ENCODE data around the gene FLT4. TPM values are rescaled to one million over a fixed set of nuclear protein-coding genes. Genes with fewer than 3 reads are reported as not detected.

The FLT4 gene
- total RNA-seq, 1 experiment from 2014 or later: not detected

- no peaks in the 10 kb centered on the region for H3K4me1 ChIP-seq (ENCODE audit: insufficient read depth, low read length)
- CTCF ChIA-PET: no interaction called here
- H3K27ac ChIP-seq (ENCODE audit: low read length): no peak overlapping the region
- ATAC-seq: no peak
- peaks cover 38% of the 10 kb centered on the region for H3K27me3 ChIP-seq (ENCODE audit: low read length)
- H3K4me2 ChIP-seq (ENCODE audit: low read length): no peak overlapping the region
- no peaks in the 10 kb centered on the region for H4K20me1 ChIP-seq (ENCODE audit: low read length)
- H3F3A ChIP-seq (ENCODE audit: low read length, unreplicated experiment): no peaks in the 10 kb centered on the region
- no peak for DNase-seq
- H2AFZ ChIP-seq (ENCODE audit: low read length): no peak overlapping the region
- intact Hi-C loops (cut with micrococcal nuclease): no loop called here
- H3K9ac ChIP-seq (ENCODE audit: low read length): no peak overlapping the region
- no peak overlapping the region for H3K4me3 ChIP-seq (ENCODE audit: low read length)
- no peaks in the 10 kb centered on the region for H3K9me3 ChIP-seq (ENCODE audit: low read length)
- H3K79me2 ChIP-seq (ENCODE audit: low read length): no peaks in the 10 kb centered on the region
- POLR2A ChIA-PET (ENCODE audit: unreplicated experiment): no interaction called here
- no peaks in the 10 kb centered on the region for H3K9me2 ChIP-seq (replicated peaks; ENCODE audit: low read length)
- H3K36me3 ChIP-seq (ENCODE audit: low read depth, low read length): no peaks in the 10 kb centered on the region
- no peak for TF ChIP-seq CTCF (conservative IDR thresholded peaks at IDR 0.05; ENCODE audit: low read depth, low read length)
- TF ChIP-seq EZH2phosphoT487 (IDR thresholded peaks at IDR 0.05; ENCODE audit: borderline replicate concordance, low read length): no peak
- TF ChIP-seq EZH2 (IDR thresholded peaks at IDR 0.05; ENCODE audit: low read length, unreplicated experiment): no peak
- no TSS peak for BruUV-seq (replicated peaks)
Measured at GRCh38 chr5:180637962-180638680, 11.3 kb downstream of the FLT4 start.

- H3K79me2 ChIP-seq (ENCODE audit: low read length): no peaks in the 10 kb centered on the region
- no peak overlapping the region for H3K9ac ChIP-seq (ENCODE audit: low read length)
- no peaks in the 10 kb centered on the region for H4K20me1 ChIP-seq (ENCODE audit: low read length)
- no peaks in the 10 kb centered on the region for H3K4me1 ChIP-seq (ENCODE audit: insufficient read depth, low read length)
- H3K27ac ChIP-seq (ENCODE audit: low read length): no peak overlapping the region
- H3K9me2 ChIP-seq (replicated peaks; ENCODE audit: low read length): no peaks in the 10 kb centered on the region
- H3K36me3 ChIP-seq (ENCODE audit: low read depth, low read length): no peaks in the 10 kb centered on the region
- intact Hi-C loops (cut with micrococcal nuclease): no loop called here
- POLR2A ChIA-PET (ENCODE audit: unreplicated experiment): no interaction called here
- H2AFZ ChIP-seq (ENCODE audit: low read length): no peak overlapping the region
- peaks cover 24% of the 10 kb centered on the region for H3K27me3 ChIP-seq (ENCODE audit: low read length)
- no peaks in the 10 kb centered on the region for H3K9me3 ChIP-seq (ENCODE audit: low read length)
- BruUV-seq (replicated peaks): no TSS peak
- no peak overlapping the region for H3K4me3 ChIP-seq (ENCODE audit: low read length)
- ATAC-seq (no peak), DNase-seq (no peak)
- TF ChIP-seq CTCF (conservative IDR thresholded peaks at IDR 0.05; ENCODE audit: low read depth, low read length): no peak
- TF ChIP-seq EZH2phosphoT487 (IDR thresholded peaks at IDR 0.05; ENCODE audit: borderline replicate concordance, low read length): no peak
- no peak for TF ChIP-seq EZH2 (IDR thresholded peaks at IDR 0.05; ENCODE audit: low read length, unreplicated experiment)
- CTCF ChIA-PET: no interaction called here
- no peaks in the 10 kb centered on the region for H3F3A ChIP-seq (ENCODE audit: low read length, unreplicated experiment)
- no peak overlapping the region for H3K4me2 ChIP-seq (ENCODE audit: low read length)
Measured at GRCh38 chr5:180636403-180637075, 12.9 kb downstream of the FLT4 start.

GRCh38 chr5:180636016-180636402 lies 13.4 kb downstream of the FLT4 start:
- no TSS peak for BruUV-seq (replicated peaks)

More at GRCh38 chr5:180636016-180636402, 13.4 kb downstream of the FLT4 start:
- ATAC-seq (no peak), DNase-seq (no peak)
- Histone ChIP-seq H3K9ac (ENCODE audit: low read length) (no peak overlapping the region), H3K9me2 (replicated peaks; ENCODE audit: low read length) (no peaks in the 10 kb centered on the region), H3K4me3 (ENCODE audit: low read length) (no peak overlapping the region), H3F3A (ENCODE audit: low read length, unreplicated experiment) (no peaks in the 10 kb centered on the region), H3K27ac (ENCODE audit: low read length) (no peak overlapping the region), H3K9me3 (ENCODE audit: low read length) (no peaks in the 10 kb centered on the region), H3K36me3 (ENCODE audit: low read depth, low read length) (no peaks in the 10 kb centered on the region), H2AFZ (ENCODE audit: low read length) (no peak overlapping the region), H3K27me3 (ENCODE audit: low read length) (peaks cover 19% of the 10 kb centered on the region), H3K4me1 (ENCODE audit: insufficient read depth, low read length) (no peaks in the 10 kb centered on the region), H4K20me1 (ENCODE audit: low read length) (no peaks in the 10 kb centered on the region), H3K79me2 (ENCODE audit: low read length) (no peaks in the 10 kb centered on the region), H3K4me2 (ENCODE audit: low read length) (no peak overlapping the region)
- intact Hi-C loops (cut with micrococcal nuclease): no loop called here
- TF ChIP-seq EZH2 (IDR thresholded peaks at IDR 0.05; ENCODE audit: low read length, unreplicated experiment) (no peak), EZH2phosphoT487 (IDR thresholded peaks at IDR 0.05; ENCODE audit: borderline replicate concordance, low read length) (no peak), CTCF (conservative IDR thresholded peaks at IDR 0.05; ENCODE audit: low read depth, low read length) (no peak)
- POLR2A ChIA-PET (ENCODE audit: unreplicated experiment): no interaction called here
- CTCF ChIA-PET: no interaction called here

Measured in PC-3 (cell line).